HG03432 (cell line): Measurements from ENCODE around the gene CEP95.
"Not testable (repeated sequence)": the region's sequence is repeated elsewhere in the genome, so short reads cannot be mapped to it uniquely, and the experiment has no call there.

Source experiments
- ATAC-seq: cut with Tn5 transposase; IDR thresholded peaks from one replicate; pipeline ENCODE4 v1.9.1; 2021; ENCODE audit warnings: mild to moderate bottlenecking, moderate library complexity; ENCODE audit not compliant: unreplicated experiment

Gene CEP95, protein sequence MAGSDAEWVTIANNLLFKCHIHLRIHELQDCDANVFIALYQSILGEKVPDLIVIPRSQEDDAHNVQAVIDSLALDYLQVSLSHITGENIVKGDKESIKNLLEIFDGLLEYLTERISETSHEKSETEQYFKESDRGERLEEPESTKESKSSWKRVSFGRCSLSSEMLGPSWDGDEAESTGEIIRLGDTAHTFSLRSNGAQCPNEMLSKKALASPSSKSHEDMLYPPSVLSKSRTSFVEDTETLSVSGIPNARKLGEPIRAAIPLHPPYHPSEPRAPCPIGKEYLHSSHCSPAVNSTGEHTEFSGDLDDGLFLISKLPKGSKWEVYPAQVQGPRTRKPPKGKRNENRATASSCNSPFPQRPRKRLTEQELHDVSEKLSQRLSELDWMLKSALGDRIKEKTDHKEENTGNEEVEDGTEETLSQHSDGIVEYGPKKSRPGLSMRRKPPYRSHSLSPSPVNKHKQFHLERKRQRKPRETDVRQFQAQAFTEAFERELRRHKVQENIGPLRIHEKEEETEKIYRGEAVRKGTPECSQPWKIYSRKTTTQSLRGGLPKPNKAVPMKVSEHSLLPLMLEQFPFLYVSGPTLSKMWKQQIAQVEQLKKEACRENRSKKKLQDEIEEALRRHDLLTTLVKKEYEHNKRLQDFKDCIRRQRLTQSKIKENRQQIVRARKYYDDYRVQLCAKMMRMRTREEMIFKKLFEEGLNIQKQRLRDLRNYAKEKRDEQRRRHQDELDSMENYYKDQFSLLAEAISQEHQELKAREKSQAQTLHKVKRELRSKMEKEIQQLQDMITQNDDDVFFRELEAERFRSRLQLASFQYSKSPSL

DNA sequence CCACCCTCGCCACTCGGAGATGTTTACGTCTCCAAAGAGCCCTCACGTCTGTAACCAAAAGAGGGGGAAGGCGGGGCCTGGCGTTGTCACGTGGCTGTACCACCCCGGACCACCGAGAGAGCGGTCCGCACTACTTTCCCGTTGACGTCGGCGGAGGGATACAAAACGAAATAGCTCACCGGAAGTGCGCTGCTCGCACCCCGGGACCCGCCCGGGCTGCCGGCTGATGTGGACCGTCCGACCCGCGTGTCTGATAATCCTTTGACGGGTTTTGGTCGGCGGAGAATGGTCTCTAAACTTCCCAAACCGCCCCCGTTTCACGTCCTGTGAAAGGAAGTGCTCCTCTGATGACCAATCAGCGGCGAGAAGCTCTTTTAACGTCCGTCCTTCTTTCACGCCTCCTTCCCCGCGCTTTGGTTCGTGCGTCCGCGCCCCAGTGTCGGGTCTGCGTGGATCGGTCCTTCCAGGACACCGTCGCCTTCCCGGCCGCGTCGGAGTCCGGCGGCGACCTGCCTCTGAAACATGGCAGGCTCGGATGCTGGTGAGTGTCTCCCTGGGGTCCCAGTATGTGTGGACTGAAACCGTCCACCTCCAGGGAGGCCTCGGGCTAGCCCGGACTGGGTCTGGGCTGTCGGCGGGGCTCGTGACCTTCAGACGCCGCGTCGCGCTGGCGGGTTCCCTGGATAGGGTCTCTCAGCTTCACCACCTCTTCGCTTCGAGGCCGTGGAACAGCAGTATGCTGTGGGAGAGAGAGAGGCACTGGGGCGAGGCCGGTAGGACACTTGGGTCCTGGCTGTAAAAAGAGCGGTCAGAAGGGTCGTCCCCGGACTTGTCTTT, at the start of gene CEP95:
Gene CEP95, plus strand, starts transcription at position 402 of the 837 bp plus-strand sequence. Its CDS starts 121 bp downstream, at position 523.
- peak; percentile 65 for ATAC-seq

DNA sequence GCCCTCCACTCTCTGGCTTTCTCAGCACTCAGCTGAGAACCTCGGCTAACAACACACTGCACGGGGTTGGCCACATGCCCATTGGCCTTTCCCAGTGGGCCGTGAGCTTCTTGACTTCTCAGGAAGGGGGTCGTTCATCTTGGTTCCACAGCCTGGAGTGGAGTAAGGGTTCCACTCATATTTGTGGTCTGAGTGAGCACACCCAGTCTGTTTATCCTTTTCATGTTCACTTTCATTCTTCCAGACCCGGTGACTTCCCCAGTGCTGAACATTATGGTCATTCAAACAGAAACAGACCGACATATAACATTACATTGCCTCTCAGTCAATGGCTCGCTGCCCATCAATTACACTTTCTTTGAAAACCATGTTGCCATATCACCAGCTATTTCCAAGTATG, 49.6 kb upstream of the CEP95 start:
- ATAC-seq, result no peak

DNA sequence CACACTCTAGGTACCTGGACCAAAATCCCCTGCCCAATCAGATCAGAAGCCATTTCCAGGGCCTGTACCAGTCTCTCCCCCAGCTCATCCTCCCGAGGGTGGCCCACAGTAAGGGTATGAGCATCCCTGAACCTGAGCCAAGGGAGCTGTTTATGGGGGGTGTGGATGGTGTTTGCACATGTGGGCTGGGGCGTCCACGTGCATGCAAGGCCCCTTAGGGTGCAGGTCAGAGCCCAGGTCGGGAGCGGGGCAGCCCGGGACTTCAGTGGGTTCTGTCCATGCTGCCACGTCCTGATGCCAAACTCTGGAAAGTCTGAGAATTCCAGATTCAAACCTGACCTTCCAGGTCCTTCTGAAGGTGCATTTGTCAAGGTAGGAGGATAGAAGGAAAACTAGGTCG, 48.0 kb upstream of the CEP95 start:
- no peak for ATAC-seq

DNA sequence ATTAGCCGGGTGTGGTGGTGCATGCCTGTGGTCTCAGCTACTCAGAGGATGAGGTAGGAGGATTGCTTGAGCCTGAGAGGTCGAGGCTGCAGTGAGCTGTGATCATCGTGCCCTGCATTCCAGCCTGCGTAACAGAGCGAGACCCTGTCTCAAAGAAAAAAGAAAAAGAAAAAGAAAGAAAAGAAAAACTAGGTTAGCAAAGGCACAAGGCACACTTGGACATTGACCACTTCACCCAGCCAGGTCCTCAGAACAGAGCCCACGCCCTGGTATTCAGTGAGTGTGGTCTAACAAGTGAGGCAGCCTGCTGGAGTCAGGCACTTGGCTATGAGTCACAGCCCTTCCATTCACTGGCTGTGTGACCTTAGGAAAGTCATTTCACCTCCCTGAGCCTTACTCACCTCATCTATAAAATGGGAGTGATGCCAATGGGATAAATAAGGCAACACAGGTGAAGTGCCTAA, 47.5 kb upstream of the CEP95 start:
- no peak for ATAC-seq

DNA sequence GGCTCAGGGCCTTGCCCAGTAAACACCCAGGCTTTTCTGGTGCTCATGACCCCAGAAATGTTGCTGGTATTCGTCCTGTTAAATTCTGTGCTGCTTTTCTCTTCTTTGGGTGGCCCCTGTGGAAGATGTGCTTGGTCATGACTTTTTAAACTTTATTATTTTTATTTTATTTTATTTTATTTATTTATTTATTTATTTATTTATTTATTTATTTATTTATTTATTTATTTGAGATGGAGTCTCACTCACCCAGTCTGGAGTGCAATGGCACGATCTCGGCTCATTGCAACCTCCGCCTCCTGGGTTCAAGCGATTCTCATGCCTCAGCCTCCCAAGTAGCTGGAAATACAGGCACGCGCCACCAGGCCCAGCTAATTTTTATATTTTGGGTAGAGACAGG, 47.0 kb upstream of the CEP95 start:
- ATAC-seq, result not testable (repeated sequence)

DNA sequence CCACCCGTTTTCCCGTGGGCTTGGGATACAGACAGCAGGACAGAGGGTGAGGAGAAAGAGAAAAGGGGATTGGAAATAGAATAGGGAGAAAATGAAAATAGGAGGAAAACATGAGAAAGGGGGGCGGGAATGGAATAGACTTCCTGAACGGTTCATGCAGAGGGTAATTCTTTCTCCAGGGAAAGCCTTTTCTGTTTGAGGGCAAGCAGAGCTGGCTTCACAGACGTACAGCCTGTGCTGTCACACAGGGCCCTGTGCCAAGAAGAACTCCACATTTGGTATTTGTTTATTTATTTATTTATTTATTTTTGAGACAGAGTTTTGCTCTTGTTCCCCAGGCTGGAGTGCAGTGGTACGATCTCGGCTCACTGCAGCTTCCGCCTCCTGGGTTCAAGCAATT, 45.8 kb upstream of the CEP95 start:
- ATAC-seq, result no peak

DNA sequence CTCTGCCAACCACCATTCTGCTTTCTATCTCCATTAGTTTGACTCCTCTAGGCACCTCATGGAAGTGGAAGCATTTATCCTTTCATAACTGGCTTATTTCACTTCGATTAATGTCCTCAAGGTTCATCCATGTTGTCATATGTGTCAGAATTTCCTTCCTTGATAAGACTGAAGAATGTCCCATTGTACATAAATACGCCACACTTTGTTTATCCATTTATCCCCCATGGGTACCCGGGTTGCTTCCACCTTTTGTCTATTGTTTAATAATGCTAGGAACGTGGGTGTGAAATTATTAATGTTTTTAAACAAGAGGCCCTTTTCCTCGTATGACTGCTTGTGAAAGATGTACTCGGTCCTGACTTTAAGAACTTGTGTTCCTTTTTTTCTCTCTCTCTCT, 45.0 kb upstream of the CEP95 start:
- no peak for ATAC-seq

DNA sequence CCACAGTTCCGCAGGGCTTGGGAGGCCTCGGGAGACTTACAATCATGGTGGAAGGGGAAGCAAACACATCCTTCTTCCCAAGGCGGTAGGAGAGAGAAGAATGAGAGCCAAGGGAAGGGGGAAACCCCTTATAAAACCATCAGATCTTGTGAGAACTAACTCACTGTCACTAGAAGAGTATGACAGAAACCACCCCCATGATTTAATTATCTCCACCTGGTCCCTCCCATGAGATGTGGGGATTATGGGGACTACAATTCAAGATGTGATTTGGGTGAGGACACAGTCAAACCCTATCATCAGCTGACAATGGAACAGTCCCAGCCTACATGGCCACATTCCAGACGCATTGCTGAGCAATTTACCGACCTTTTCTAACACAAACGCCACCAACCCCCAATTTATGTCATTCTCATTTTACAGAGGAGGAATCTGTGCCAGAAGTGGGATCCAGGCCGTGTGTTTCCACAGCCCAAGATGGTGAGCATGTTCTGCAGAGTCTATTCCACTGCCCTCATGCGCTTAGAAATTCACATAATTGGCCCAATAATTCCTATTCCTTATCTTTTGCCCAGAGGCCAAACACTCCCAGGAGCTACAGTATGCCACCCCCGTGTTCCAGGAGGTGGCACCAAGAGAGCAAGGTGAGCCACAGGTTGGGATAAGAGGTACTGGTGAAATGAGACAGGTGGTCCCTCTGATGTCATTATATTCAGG, 40.6 kb upstream of the CEP95 start:
- ATAC-seq, result no peak

DNA sequence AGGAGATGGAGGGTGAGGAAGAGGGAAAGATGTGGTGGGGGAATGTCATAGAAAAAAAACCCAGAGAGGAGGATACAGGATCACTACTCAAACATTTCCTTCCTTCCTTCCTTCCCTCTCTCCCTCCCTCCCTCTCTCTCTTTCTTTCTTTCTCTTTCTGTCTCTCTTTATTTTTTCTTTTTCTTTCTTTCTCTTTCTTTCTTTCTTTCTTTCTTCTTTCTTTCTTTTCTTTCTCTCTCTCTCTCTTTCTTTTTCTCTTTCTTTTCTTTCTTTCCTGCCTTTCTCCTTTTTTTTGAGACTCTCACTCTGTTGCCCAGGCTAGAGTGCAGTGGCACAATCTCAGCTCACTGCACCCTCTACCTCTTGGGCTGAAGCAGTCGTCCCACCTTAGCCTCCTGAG, 39.9 kb upstream of the CEP95 start:
- ATAC-seq, result not testable (repeated sequence)

DNA sequence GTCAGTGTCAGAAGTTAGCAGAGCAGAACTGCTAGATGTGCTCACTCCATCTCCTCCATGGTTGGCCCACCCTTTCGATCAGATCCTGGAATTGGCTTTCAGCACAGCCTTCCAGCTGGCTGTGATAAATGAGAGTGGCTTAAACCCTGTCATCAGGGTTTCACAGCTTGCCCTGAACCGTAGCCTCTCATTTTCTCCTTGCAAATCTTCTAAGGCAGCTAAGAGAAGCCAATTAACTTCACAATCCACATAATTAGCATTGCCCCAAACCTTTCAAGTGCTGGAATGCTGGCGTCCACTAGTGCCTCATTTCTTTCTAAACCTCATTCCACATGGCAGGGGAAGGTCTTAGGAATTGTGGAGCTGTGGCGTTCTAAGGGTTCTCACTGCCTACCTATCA, 36.2 kb upstream of the CEP95 start:
- no peak for ATAC-seq

DNA sequence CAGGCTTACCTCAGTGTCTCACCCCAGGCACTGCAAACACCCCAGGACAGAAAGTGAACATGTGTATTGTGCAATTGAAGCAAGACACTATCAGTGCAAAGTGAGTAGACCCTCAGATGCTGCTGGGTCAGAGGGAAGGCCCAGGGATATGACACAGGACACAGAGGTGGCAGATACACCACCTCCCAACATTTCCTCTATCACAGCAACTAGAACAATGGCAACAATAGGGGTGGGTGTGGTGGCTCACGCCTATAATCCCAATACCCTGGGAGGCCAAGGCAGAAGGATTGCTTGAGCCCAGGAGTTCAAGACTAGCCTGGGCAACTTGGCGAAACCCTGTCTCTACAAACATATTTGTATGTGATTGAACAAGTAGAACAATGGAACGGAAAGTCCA, 35.3 kb upstream of the CEP95 start:
- ATAC-seq, result no peak

DNA sequence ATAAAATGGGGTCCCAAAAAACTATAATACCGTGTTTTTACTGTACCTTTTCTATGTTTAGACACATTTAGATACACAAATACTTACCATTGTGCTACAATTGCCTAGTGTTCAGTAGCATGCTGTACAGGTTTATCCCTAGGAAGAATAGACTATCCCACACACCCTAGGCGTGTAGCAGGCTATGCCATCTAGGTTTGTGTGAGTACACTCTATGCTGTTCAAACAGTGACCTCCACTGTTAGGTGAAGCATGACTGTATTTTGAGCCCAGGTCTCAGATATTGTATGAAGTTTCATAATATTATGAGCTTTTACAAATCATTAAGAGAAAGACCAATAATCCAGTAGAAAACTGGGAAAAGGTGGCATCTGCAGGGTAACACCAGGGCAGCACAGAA, 34.2 kb upstream of the CEP95 start:
- ATAC-seq, result no peak

DNA sequence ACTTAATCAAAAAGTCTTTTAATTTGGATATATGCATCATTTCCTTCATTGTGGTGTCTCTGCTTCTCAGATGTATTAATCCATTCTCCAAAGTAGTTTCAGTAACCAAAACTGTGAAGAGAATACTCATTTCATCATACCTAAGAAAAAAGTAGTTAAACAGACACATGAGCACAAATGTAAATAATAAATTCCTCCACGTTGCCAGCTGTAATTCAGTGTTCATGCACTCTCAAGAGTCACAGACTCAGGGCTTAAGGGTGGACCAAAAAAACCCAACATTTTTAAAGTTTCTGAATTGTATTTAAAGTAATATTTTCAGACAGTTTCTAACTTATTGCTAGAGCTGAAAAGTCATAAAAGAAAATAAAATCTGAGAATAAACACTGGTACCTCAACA, 28.9 kb upstream of the CEP95 start:
- no peak for ATAC-seq

DNA sequence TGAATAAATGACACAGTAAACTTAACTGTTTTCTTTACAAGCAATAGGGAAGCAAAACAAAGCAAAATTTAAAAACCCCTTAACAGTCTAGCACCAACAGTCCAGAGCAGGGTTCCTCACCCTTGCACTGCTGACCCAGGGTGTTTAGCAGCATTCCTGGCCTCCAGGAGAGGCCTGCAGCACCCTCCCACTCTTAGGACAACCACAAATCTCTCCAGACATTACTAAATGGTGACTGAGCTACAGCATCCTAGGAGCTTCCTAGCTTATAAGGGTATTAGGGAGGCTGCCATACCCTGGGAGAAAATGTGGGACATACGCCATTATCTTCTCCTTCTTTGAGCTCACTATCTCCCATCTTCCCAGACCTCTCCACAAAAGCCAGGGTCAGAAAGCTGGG, 25.8 kb upstream of the CEP95 start:
- ATAC-seq, result no peak

DNA sequence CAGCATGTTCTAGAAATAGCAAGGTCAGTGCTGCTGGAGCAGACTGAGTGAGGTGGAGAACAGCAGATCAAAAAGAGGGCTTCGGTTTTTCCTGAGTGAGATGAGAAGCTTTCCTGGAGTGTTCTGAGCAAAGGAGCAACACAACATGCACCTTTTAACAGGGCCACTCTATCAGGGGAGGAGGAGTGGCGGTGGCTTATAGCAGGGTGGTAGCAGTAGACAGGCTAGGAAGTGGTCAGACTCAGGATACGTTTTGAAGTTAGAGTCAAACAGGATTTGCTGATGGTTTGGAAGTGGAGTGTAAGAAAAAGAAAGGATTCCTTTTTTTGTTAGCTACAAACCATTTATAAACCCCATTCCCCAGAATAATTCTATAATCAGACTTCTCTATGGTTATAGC, 22.4 kb upstream of the CEP95 start:
- no peak for ATAC-seq

DNA sequence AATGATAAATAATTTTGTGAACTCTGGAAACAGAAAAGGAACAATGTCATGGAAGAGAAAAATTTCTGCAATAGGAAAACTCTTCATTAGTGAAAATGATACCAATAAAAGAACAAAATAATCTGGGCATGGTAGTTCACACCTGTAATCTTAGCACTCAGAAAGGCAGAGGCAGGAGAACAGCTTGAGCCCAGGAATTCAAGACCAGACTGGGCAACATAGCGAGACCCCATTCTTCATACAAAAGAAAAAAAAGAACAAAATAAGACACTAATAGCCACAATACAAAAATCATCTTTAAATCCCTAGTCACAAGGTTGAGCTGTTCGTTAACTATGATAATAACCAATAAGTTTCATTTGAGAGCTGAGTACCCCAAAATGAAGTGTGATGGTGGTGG, 18.5 kb upstream of the CEP95 start:
- no peak for ATAC-seq

DNA sequence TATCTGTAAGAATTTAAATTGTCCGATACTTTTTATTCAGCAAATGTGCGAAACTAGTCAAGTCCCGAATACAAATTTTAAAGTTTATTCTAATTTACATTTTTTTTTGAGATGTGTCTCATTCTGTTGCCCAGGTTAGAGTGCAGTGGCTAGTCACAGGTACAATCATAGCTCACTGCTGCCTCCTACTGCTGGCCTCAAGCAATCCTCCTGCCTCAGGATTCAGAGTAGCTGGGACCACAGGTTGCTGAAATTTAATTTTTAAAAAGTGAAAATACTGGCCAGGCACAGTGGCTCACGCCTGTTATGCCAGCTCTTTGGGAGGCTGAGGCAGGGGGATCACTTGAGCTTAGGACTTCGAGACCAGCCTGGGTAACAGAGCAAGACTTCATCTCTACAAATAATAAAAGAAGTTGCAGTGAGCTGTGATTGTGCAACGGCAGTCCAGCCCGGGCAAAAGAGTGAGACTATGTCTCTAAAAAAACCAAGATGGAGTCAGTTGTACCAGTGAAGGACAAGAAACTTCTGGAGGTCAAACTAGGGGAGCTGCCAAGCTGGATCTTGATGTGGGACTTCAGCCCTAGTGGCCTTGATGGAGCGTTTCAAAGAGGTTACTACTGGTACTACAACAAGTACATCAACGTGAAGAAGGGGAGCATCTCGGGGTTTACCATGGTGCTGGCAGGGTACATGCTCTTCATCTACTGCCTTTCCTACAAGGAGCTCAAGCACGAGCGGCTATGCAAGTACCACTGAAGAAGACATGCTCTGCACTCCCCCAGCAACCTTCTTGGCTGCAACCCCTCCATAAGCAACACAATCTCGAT, 15.5 kb upstream of the CEP95 start:
- no peak for ATAC-seq

DNA sequence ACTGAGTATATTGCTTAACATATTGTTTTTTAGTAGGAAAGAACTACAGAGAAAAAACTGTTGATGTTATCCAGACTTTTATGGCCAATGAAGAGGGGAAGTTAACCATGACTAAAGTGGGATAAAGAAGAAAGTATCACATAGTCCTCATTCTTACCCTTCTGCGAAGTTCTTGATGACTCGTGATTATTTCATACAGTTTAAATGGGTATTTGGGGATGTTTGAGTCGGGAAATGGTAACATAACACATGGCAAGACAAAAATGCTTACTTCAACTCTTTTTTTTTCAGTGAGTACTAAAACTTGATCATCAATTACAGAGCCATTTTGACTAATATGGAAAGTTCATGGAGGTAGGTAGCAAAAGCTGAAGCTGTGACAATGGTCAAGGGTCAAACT, 14.8 kb upstream of the CEP95 start:
- ATAC-seq, result no peak

DNA sequence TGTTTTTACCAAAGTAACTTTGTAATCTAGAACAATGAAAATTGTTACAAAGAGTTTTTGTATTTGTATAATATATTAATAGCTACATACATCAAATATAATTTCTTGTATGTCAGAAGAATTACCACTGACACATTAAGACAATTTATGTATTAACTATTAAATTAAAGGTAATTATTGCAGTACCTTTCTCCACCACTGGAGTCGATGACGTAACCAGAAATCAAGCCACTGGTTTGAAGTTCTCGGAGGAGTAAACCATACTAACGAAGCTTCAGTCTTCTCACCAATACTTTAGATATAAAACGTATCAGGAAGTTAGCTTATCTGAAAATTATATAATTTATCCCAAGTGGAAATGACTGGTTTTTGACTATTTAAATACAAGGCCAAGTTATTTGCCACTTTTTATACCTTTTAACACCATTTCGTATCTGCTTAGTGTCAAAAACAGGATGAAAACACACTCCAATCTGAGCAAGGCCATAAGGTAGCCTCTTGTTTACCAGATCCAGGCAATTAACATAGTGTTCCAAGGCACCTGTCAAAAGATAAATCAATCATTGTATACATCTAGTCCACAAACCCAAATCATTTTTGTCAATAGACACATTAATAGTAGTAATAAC, 14.2 kb upstream of the CEP95 start:
- no peak for ATAC-seq
